ENCODE results near the gene C19orf33.

GRCh38 chr19:38335949-38336637, 32.0 kb downstream of the C19orf33 start:
- no peak for TF ChIP-seq EZH2 (optimal IDR thresholded peaks at IDR 0.05; ENCODE audit: low read depth, low read length)
- TF ChIP-seq, protein P1, sequence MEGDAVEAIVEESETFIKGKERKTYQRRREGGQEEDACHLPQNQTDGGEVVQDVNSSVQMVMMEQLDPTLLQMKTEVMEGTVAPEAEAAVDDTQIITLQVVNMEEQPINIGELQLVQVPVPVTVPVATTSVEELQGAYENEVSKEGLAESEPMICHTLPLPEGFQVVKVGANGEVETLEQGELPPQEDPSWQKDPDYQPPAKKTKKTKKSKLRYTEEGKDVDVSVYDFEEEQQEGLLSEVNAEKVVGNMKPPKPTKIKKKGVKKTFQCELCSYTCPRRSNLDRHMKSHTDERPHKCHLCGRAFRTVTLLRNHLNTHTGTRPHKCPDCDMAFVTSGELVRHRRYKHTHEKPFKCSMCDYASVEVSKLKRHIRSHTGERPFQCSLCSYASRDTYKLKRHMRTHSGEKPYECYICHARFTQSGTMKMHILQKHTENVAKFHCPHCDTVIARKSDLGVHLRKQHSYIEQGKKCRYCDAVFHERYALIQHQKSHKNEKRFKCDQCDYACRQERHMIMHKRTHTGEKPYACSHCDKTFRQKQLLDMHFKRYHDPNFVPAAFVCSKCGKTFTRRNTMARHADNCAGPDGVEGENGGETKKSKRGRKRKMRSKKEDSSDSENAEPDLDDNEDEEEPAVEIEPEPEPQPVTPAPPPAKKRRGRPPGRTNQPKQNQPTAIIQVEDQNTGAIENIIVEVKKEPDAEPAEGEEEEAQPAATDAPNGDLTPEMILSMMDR (IDR thresholded peaks at IDR 0.05; ENCODE audit: low read length) = no peak
- no peak for TF ChIP-seq EZH2phosphoT487 (IDR thresholded peaks at IDR 0.05; ENCODE audit: low read length)
